HepG2 (cell line): Measurements from ENCODE around the gene DLEC1. TPM values are rescaled to one million over a fixed set of nuclear protein-coding genes. Genes with fewer than 3 reads are reported as not detected.

Experiments
- ARID5B ChIP-seq: IDR thresholded peaks from 2 replicates; pipeline ENCODE4 v1.4.0; 2020; ENCODE audit warnings: mild to moderate bottlenecking, missing genetic modification reagents
- ARNT2 ChIP-seq: sonication (generic); formaldehyde crosslinking; IDR thresholded peaks from 2 replicates; pipeline ENCODE4 v1.8.0; 2022; ENCODE audit warnings: mild to moderate bottlenecking, low read depth, missing genetic modification reagents, moderate library complexity
- DZIP1 ChIP-seq: sonication (generic); formaldehyde crosslinking; IDR thresholded peaks from 2 replicates; pipeline ENCODE4 v1.5.0; 2020; ENCODE audit warnings: mild to moderate bottlenecking, missing genetic modification reagents
- MED1 ChIP-seq: sonication (generic); formaldehyde crosslinking; IDR thresholded peaks from 2 replicates; pipeline ENCODE4 v1.4.0; 2020; ENCODE audit warnings: missing genetic modification reagents
- NCOA1 ChIP-seq: sonication (generic); formaldehyde crosslinking; IDR thresholded peaks from 2 replicates; pipeline ENCODE4 v1.9.0; 2021; ENCODE audit warnings: missing genetic modification reagents
- SNRNP70 ChIP-seq: fragments of 200-400 bp; formaldehyde crosslinking; IDR thresholded peaks from 2 replicates; pipeline ENCODE4 v1.6.1; 2017; ENCODE audit warnings: mild to moderate bottlenecking, low read depth, low read length, moderate library complexity
- ZNF407 ChIP-seq: sonication (generic); formaldehyde crosslinking; IDR thresholded peaks from one replicate; pipeline ENCODE4 v1.5.1; 2020; ENCODE audit warnings: mild to moderate bottlenecking, missing genetic modification reagents; ENCODE audit errors: not compliant biosample characterization
- polyA plus RNA-seq, 8 experiments: library from polyadenylated mRNA; depleted of rRNA in 3 of 8; stranded (reverse) in 7 of 8; unstranded in 1 of 8; fragments of >200 nt; fragmentation: Illumina TruSeq in 4 of 8; extraction: Trizol in 4 of 8; gene quantifications; 2 replicates each; pipeline versions ENCODE4 v1.2.1 to v1.2.3, GENCODE V29; 2011 to 2016; ENCODE audit warnings: low read depth in 4 of 8, missing spikeins in 1 of 8, mixed read lengths in 1 of 8; ENCODE audit not compliant: insufficient read depth in 1 of 8
- total RNA-seq, 5 experiments: library from RNA; depleted of rRNA; stranded (reverse); fragments of >200 nt; fragmentation: Illumina TruSeq; extraction: Trizol; gene quantifications; 2 replicates each; pipeline ENCODE4 v1.2.3, GENCODE V29; 2016; ENCODE audit warnings: low read depth in 1 of 5
- TF ChIP-seq, protein P1 (sequence below): sonication (generic); formaldehyde crosslinking; IDR thresholded peaks from 2 replicates; pipeline ENCODE4 v1.9.0; 2021; ENCODE audit warnings: missing genetic modification reagents, borderline replicate concordance

Gene DLEC1
- total and polyA plus RNA-seq, 2 of the 13 experiments (the other 11 are each of a cell fraction or from before 2014, with no cell fraction given), result 0.09 TPM; not detected in 1

GRCh38 chr3:38003817-38004414 lies 35.1 kb upstream of the DLEC1 start (continued):
- TF ChIP-seq, protein P1, sequence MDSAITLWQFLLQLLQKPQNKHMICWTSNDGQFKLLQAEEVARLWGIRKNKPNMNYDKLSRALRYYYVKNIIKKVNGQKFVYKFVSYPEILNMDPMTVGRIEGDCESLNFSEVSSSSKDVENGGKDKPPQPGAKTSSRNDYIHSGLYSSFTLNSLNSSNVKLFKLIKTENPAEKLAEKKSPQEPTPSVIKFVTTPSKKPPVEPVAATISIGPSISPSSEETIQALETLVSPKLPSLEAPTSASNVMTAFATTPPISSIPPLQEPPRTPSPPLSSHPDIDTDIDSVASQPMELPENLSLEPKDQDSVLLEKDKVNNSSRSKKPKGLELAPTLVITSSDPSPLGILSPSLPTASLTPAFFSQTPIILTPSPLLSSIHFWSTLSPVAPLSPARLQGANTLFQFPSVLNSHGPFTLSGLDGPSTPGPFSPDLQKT (CRISPR knock-in tag), result no peak
- TF ChIP-seq NCOA1 (CRISPR knock-in tag) (no peak), DZIP1 (CRISPR knock-in tag) (0 out of 2 replicates have a peak, but pooled peaks have one; percentile 75), ARNT2 (peak; percentile 58), ZNF407 (peak; percentile 23), MED1 (CRISPR knock-in tag) (no peak), ARID5B (CRISPR knock-in tag) (0 out of 2 replicates have a peak, but pooled peaks have one; percentile 3), SNRNP70 (no peak)
